ENCODE data around the gene VPS33A. TPM values are rescaled to one million over a fixed set of nuclear protein-coding genes. Genes with fewer than 3 reads are reported as not detected.

Gene VPS33A
- total RNA-seq, 1 donor from 2014 or later: 28.9 TPM

DNA sequence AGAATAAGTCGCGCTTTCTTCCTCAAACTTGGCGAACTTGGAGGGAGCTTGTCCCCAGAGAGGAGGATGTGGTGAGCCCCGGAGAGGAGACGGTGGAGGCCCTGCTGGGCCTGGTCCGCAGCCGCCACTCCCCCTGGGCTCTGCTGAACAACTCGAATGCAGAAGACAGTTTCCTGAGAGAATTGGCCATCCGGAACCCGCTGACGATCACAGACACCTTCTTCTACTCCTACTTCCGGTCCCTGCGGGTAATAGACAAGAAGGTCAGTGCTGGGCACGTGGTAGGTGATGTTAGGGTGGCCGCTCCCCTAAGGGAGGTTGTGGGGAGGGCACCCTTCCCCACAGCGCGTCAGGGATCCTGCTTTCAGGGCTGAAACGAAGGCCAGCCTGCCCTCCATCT, 81.8 kb downstream of the VPS33A start:
- FAIRE-seq (no peak), DNase-seq (ENCODE audit: low spot score in 2 of 2) (no peak)

- DNase-seq (ENCODE audit: low spot score in 2 of 2) (no peak), FAIRE-seq (no peak)
Measured at GRCh38 chr12:122183588-122183940, 82.7 kb downstream of the VPS33A start.

- FAIRE-seq (no peak), DNase-seq (ENCODE audit: low spot score in 2 of 2) (peak in 1 of 2 donors; percentile 73)
Measured at GRCh38 chr12:122182887-122183587, 83.3 kb downstream of the VPS33A start, which contains the start of gene LRRC43. TSS of gene LRRC43 (plus strand) at chr12:122183123. CDS start at chr12:122183145, 22 bp downstream.

Small RNA genes lying within 50 kb of the gene (small RNA-seq; reads per million reads assigned to genes)
- gene DIABLO: 0.89 reads per million, percentile 62 among the genes with 10 or more reads in this experiment

Other genes starting within 250 kb of the VPS33A start
- 88.0 TPM for gene BCL7A, start 244.6 kb downstream of the VPS33A start, total RNA-seq
- 6.9 TPM for gene MLXIP, start 187.7 kb downstream of the VPS33A start, total RNA-seq
- not detected for gene IL31, start 92.3 kb downstream of the VPS33A start, total RNA-seq
- gene LRRC43, start 83.4 kb downstream of the VPS33A start, total RNA-seq: 2.0 TPM
- gene B3GNT4, start 62.8 kb downstream of the VPS33A start, total RNA-seq: 11.8 TPM
- gene DIABLO, start 40.4 kb downstream of the VPS33A start, total RNA-seq: 57.5 TPM
- gene CLIP1, start 156.2 kb upstream of the VPS33A start, total RNA-seq: 72.2 TPM
- 31.8 TPM for gene ZCCHC8, start 234.4 kb upstream of the VPS33A start, total RNA-seq